A673 (cell line): ENCODE measurements around the gene ALPI.

Experiments
- CTCF ChIP-seq: fragments of 300-800, 200-600 bp; sonication (generic); conservative IDR thresholded peaks from 2 replicates; pipeline ENCODE4 v1.5.1; 2017; ENCODE audit warnings: low read depth, mild to moderate bottlenecking, antibody characterized with exemption, low read length, moderate library complexity, mixed read lengths
- EZH2 ChIP-seq: fragments of 200-600 bp; sonication (generic); IDR thresholded peaks from 2 replicates; pipeline ENCODE4 v1.6.1; 2017; ENCODE audit warnings: borderline replicate concordance, low read depth, mild to moderate bottlenecking, mixed read lengths, antibody characterized with exemption, low read length; ENCODE audit not compliant: poor library complexity, severe bottlenecking

- no peak for TF ChIP-seq CTCF
- no peak for TF ChIP-seq EZH2
Measured at GRCh38 chr2:232495292-232495691, 39.3 kb downstream of the ALPI start.
